Measurements from ENCODE around the gene ABCC6. TPM values are rescaled to one million over a fixed set of nuclear protein-coding genes. Genes with fewer than 3 reads are reported as not detected.

The ABCC6 gene
- total RNA-seq, 1 donor from 2014 or later: 2.7 TPM

- Mint-ChIP-seq H3K36me3 (ENCODE audit: unreplicated experiment) (peaks cover 9% of the 10 kb centered on the region), H3K4me3 (ENCODE audit: unreplicated experiment) (no peak overlapping the region), H3K27me3 (ENCODE audit: unreplicated experiment) (peaks cover 6% of the 10 kb centered on the region), H3K4me1 (ENCODE audit: low read depth, unreplicated experiment) (peaks cover 2% of the 10 kb centered on the region), H3K9me3 (ENCODE audit: unreplicated experiment) (no peaks in the 10 kb centered on the region), H3K27ac (ENCODE audit: unreplicated experiment) (no peak overlapping the region)
- no peak for TF ChIP-seq CTCF (IDR thresholded peaks at IDR 0.05; ENCODE audit: partially characterized antibody, unreplicated experiment)
- no peak for DNase-seq
Observed at GRCh38 chr16:16099320-16099719, 124.0 kb downstream of the ABCC6 start.

Other genes starting within 250 kb of the ABCC6 start
- 42.3 TPM for gene NOMO3, start 9.0 kb upstream of the ABCC6 start, total RNA-seq (ENCODE audit: unreplicated experiment)
- 10.4 TPM for gene NPIPA7, start 155.6 kb upstream of the ABCC6 start, total RNA-seq (ENCODE audit: unreplicated experiment)

All from glutamatergic neuron (in vitro differentiated cells).